Sigmoid colon (tissue), 4 donors: ENCODE measurements around the gene EXOC1.

Experiments
- EP300 ChIP-seq, 4 donors: sonication (generic); formaldehyde crosslinking; IDR thresholded peaks; one replicate each; pipeline ENCODE4 v1.6.1; 2017; ENCODE audit warnings: antibody characterized with exemption in 4 of 4
- TF ChIP-seq, protein P1 (sequence below), 4 experiments: fragments of 450-650 bp in 3 of 4; fragments of 200-600 bp in 1 of 4; IDR thresholded peaks; one replicate each; pipeline ENCODE4 v1.5.1; 2016 to 2019; ENCODE audit warnings: antibody characterized with exemption in 4 of 4, mild to moderate bottlenecking in 3 of 4, moderate library complexity in 2 of 4

DNA sequence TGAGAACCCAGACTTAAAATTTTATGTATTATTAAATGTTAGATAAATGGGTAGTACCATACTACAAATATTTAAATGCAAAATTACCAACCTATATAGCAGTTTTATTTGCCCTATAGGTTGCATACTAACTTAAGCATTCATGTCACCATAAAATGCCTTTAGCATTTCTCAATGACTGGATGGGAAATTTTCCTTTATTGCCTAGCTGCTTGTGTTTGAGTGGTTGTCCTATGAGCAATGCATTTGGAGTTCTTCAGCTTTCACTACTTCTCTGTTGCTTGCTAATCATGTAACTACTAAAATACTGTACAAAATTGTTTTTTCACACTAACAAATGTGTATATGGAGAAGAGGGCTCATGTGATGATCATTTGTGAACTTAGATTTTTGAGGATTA is 51.1 kb downstream of the EXOC1 start:
- TF ChIP-seq, protein P1, sequence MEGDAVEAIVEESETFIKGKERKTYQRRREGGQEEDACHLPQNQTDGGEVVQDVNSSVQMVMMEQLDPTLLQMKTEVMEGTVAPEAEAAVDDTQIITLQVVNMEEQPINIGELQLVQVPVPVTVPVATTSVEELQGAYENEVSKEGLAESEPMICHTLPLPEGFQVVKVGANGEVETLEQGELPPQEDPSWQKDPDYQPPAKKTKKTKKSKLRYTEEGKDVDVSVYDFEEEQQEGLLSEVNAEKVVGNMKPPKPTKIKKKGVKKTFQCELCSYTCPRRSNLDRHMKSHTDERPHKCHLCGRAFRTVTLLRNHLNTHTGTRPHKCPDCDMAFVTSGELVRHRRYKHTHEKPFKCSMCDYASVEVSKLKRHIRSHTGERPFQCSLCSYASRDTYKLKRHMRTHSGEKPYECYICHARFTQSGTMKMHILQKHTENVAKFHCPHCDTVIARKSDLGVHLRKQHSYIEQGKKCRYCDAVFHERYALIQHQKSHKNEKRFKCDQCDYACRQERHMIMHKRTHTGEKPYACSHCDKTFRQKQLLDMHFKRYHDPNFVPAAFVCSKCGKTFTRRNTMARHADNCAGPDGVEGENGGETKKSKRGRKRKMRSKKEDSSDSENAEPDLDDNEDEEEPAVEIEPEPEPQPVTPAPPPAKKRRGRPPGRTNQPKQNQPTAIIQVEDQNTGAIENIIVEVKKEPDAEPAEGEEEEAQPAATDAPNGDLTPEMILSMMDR (IDR thresholded peaks at IDR 0.05): no peak
- TF ChIP-seq EP300 (IDR thresholded peaks at IDR 0.05): no peak
